Heart right ventricle (tissue), 16 donors: ENCODE measurements around the gene PDHX. TPM values are rescaled to one million over a fixed set of nuclear protein-coding genes. Genes with fewer than 3 reads are reported as not detected.
A peak's percentile ranks its signal among the peaks of the same experiment; 100 is the strongest.

Experiments used
- ATAC-seq, 8 donors: fragments of 200-7000 bp; cut with Tn5 transposase; one replicate each; pipeline ENCODE4 v1.9.1; 2020; ENCODE audit warnings: mild to moderate bottlenecking in 8 of 8, moderate library complexity in 8 of 8, moderate number of reproducible peaks in 1 of 8
- DNase-seq, 2 donors: peaks; one replicate each; pipeline ENCODE4 v3.0.0-alpha.2; 2020
- H3K27ac ChIP-seq, 10 donors: fragments of 200-600 bp; sonication (generic) in 2 of 10; one replicate each; pipeline versions ENCODE4 v1.5.0 to v1.8.0; 2020 to 2022; ENCODE audit warnings: mild to moderate bottlenecking in 3 of 10
- H3K27me3 ChIP-seq, 7 donors: fragments of 200-600 bp; one replicate each; pipeline ENCODE4 v1.8.0; 2021 to 2022; ENCODE audit warnings: mild to moderate bottlenecking in 2 of 7
- H3K36me3 ChIP-seq, 9 donors: fragments of 200-600 bp; sonication (generic) in 1 of 9; one replicate each; pipeline versions ENCODE4 v1.5.0 to v1.8.0; 2020 to 2022; ENCODE audit warnings: mild to moderate bottlenecking in 2 of 9
- H3K4me1 ChIP-seq, 9 donors: fragments of 200-600 bp; sonication (generic) in 1 of 9; one replicate each; pipeline versions ENCODE4 v1.5.0 to v1.8.0; 2020 to 2022; ENCODE audit warnings: mild to moderate bottlenecking in 4 of 9
- H3K4me3 ChIP-seq, 10 donors: fragments of 200-600 bp; sonication (generic) in 2 of 10; one replicate each; pipeline versions ENCODE4 v1.5.0 to v1.8.0; 2020 to 2022; ENCODE audit warnings: mild to moderate bottlenecking in 7 of 10, moderate library complexity in 2 of 10
- H3K9me3 ChIP-seq, 11 donors: fragments of 200-600 bp in 10 of 11; sonication (generic) in 2 of 11; one replicate each; pipeline versions ENCODE4 v1.5.0 to v1.8.0; 2013 to 2022; ENCODE audit warnings: mild to moderate bottlenecking in 2 of 11, control low read depth in 1 of 11, moderate library complexity in 1 of 11
- WGBS, 2 donors: extraction: QIAGEN DNeasy Blood & Tissue Kit; methylation state at CpG; one replicate each; pipeline ENCODE4 v1.1.7; 2013; ENCODE audit warnings: inconsistent platforms in 1 of 2; 5-methylcytosine and 5-hydroxymethylcytosine counted together
- intact Hi-C, 10 donors: fragments of 100-400 bp; cut with DNase I; formaldehyde crosslinking; loops; one replicate each; pipeline versions ENCODE4 v1.11.1 to v1.14.2; 2022
- polyA plus RNA-seq, 2 donors: library from polyadenylated mRNA; stranded (reverse); fragments of 200-250 nt; gene quantifications; one replicate each; pipeline ENCODE4 v1.2.3, GENCODE V29; 2013
- total RNA-seq, 10 donors: library from RNA; stranded (reverse); fragmentation: NEBNext Ultra II Directional in 3 of 10; extraction: Animal tissue kit (Norgen Biotek cat#: 25700) in 3 of 10; gene quantifications; one replicate each; pipeline versions ENCODE4 v1.2.1 to v1.2.4, GENCODE V29; 2021 to 2023
- TF ChIP-seq, protein P1 (sequence below), 9 donors: fragments of 200-600 bp; sonication (generic) in 2 of 9; IDR thresholded peaks; one replicate each; pipeline versions ENCODE4 v1.5.0 to v1.8.0; 2021 to 2022; ENCODE audit warnings: antibody characterized with exemption in 9 of 9, mild to moderate bottlenecking in 5 of 9, moderate library complexity in 1 of 9
- donor health status: Arrhythmogenic right ventricular cardiomyopathy.
- donor health status: ischemic (EF 13 %, LVEDD 7.1; RV severe dilation, severe dysfunction).
- donor health status: healthy with polysubstance abuse.
- donor health status: DM: no; HTN: yes; CAD: no.
- donor health status: DM: no; HTN: no; CAD: no.
- donor health status: ischemic (EF 25% LVEDD 6.9; RV normal size, moderate dysfunction).
- donor health status: ischemic (EF 25% LVEDD 5.7; RV mildly dilated, moderate dysfunction).
- donor health status: healthy.
- donor health status: DM: yes; HTN: yes; CAD: no.
- donor health status: Ischemic cardiomyopathy.
- donor health status: ischemic (EF 35%, LVEDD 5.7; RV mildly dilated, moderate dysfunction).
- donor health status: nonischemic (EF 11% LVEDD 7.7; RV severe dilation, severe dysfunction).
- donor health status: DM: yes; HTN: yes; CAD: no.
- donor health status: PGD.
- donor health status: ischemic (EF 29% LVEDD 5.4; RV normal size, mild dysfunction).
- donor health status: nonischemic (EF 23%, LVEDD 6.1; RV moderate dilation, normal function).

PDHX gene
- total and polyA plus RNA-seq, 12 donors, result 52.7 to 203 (median 171) TPM

DNA sequence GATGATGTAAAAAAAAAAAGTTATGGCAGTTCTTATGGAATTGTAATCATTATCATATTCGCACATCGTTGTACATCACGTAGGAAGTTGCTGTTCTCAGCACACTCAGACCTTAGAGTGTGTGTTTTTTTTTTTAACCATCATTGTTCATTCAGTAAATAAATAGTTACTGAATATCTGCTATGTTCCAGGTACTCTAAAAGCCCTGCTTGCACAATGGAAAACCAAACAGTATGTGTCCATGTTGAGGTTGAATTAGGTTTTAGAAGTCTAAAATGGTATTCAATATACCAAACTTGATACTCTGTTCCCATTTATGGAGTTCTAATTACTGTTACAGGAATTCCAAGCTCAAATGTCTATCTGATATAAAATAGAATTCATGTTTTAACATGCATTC, 41.2 kb downstream of the PDHX start:
- 97% methylated on average over 3 of the region's 3 CpGs for WGBS, 2 donors
- ATAC-seq, result no peak

DNA sequence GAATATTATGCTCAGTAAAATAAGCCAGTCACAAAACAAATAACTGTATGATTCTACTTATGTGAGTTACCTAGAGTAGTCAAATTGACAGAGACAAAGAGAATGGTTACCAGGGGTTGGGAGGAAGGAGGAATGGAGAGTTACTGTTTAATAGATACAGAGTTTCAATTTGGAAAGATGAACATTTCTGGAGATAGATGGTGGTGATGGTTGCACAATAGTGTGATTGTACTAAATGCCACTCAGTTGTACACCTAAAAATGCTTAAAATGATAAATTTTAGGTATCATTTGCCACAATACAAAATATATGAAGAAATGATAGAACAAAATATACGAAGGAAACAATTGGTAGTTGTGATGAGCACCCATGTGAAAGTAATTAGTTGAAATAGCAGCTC, 43.4 kb downstream of the PDHX start:
- intact Hi-C loops, result no loop called here
- H3K36me3 ChIP-seq, result peaks cover 0 to 53% (median 4%) of the 10 kb centered on the region in 9 donors
- H3K9me3 ChIP-seq, result no peaks in the 10 kb centered on the region
- H3K27ac ChIP-seq, result no peak overlapping the region
- WGBS, 2 donors, result 94 to 95% methylated on average over 1 of the region's 1 CpG
- ATAC-seq, result no peak
- DNase-seq, result no peak
- peaks cover 0 to 20% (median 4%) of the 10 kb centered on the region in 9 donors for H3K4me1 ChIP-seq
- TF ChIP-seq, protein P1, sequence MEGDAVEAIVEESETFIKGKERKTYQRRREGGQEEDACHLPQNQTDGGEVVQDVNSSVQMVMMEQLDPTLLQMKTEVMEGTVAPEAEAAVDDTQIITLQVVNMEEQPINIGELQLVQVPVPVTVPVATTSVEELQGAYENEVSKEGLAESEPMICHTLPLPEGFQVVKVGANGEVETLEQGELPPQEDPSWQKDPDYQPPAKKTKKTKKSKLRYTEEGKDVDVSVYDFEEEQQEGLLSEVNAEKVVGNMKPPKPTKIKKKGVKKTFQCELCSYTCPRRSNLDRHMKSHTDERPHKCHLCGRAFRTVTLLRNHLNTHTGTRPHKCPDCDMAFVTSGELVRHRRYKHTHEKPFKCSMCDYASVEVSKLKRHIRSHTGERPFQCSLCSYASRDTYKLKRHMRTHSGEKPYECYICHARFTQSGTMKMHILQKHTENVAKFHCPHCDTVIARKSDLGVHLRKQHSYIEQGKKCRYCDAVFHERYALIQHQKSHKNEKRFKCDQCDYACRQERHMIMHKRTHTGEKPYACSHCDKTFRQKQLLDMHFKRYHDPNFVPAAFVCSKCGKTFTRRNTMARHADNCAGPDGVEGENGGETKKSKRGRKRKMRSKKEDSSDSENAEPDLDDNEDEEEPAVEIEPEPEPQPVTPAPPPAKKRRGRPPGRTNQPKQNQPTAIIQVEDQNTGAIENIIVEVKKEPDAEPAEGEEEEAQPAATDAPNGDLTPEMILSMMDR (IDR thresholded peaks at IDR 0.05), result no peak
- no peak overlapping the region for H3K4me3 ChIP-seq
- no peaks in the 10 kb centered on the region for H3K27me3 ChIP-seq

More for the DNA sequence above, 41.2 kb downstream of the PDHX start:
- Histone ChIP-seq H3K4me3 (no peak overlapping the region), H3K36me3 (peaks cover 0 to 57% (median 4%) of the 10 kb centered on the region in 9 donors), H3K9me3 (no peaks in the 10 kb centered on the region), H3K27me3 (no peaks in the 10 kb centered on the region), H3K27ac (no peak overlapping the region), H3K4me1 (peaks cover 0 to 19% (median 0%) of the 10 kb centered on the region in 9 donors)
- TF ChIP-seq, protein P1 (IDR thresholded peaks at IDR 0.05), result no peak
- intact Hi-C loops, result no loop called here
- DNase-seq, result no peak

GRCh38 chr11:34960277-34960676, 43.9 kb downstream of the PDHX start:
- H3K27ac ChIP-seq, result no peak overlapping the region
- DNase-seq (peak; percentile 12 to 22), ATAC-seq (no peak)
- 52 to 57% methylated on average over 4 of the region's 4 CpGs for WGBS, 2 donors
- no peak overlapping the region for H3K4me3 ChIP-seq
- no peaks in the 10 kb centered on the region for H3K27me3 ChIP-seq
- H3K36me3 ChIP-seq, result peaks cover 0 to 53% (median 4%) of the 10 kb centered on the region in 9 donors
- intact Hi-C loops, result no loop called here
- peaks cover 0 to 20% (median 4%) of the 10 kb centered on the region in 9 donors for H3K4me1 ChIP-seq
- TF ChIP-seq, protein P1 (IDR thresholded peaks at IDR 0.05), result no peak
- no peaks in the 10 kb centered on the region for H3K9me3 ChIP-seq

DNA sequence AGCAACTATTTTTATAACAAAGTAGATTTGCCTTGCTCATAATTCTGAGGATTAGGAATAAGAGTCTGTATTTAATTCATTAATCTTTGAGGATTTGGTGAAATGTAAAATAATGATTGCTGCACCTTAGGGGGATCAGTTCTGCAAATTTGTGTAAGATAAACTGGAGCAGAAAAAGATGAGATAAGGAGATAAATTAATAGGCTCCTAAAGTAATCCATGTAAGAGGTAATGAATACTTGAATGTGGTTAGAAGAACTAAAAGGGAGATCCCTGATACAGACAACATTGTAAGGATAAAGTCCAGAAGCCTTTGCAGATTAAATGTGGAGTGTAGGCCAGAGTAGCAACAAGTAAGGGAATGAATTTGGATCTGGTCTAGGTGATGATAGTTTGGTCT, 45.6 kb downstream of the PDHX start:
- TF ChIP-seq, protein P1 (IDR thresholded peaks at IDR 0.05), result no peak
- DNase-seq (no peak), ATAC-seq (no peak)
- H3K36me3 ChIP-seq, result peaks cover 0 to 62% (median 10%) of the 10 kb centered on the region in 9 donors
- no peak overlapping the region for H3K4me3 ChIP-seq
- no peaks in the 10 kb centered on the region for H3K27me3 ChIP-seq
- no peak overlapping the region for H3K27ac ChIP-seq
- no peaks in the 10 kb centered on the region for H3K9me3 ChIP-seq
- H3K4me1 ChIP-seq, result peaks cover 0 to 20% (median 4%) of the 10 kb centered on the region in 9 donors
- intact Hi-C loops, result no loop called here
